Muscle layer of duodenum (tissue), 2 donors: ENCODE data around the gene NCAM1.

Experiments used
- H3K27ac ChIP-seq: one replicate; pipeline ENCODE4 v1.7.0; 2013; ENCODE audit warnings: mild to moderate bottlenecking, low read length
- H3K27me3 ChIP-seq: one replicate; pipeline ENCODE4 v1.7.0; 2013; ENCODE audit warnings: low read depth, mild to moderate bottlenecking, control low read depth, low read length
- H3K36me3 ChIP-seq, 2 donors: one replicate each; pipeline ENCODE4 v1.7.0; 2013; ENCODE audit warnings: low read length in 2 of 2, control low read depth in 1 of 2, mild to moderate bottlenecking in 1 of 2; ENCODE audit not compliant: insufficient read depth in 2 of 2, control insufficient read depth in 1 of 2
- H3K4me1 ChIP-seq, 2 donors: one replicate each; pipeline ENCODE4 v1.7.0; 2013; ENCODE audit warnings: low read length in 2 of 2, mild to moderate bottlenecking in 2 of 2, control low read depth in 1 of 2, moderate library complexity in 1 of 2; ENCODE audit not compliant: insufficient read depth in 2 of 2, control insufficient read depth in 1 of 2
- H3K4me3 ChIP-seq, 2 donors: one replicate each; pipeline ENCODE4 v1.7.0; 2013; ENCODE audit warnings: low read length in 2 of 2, low read depth in 1 of 2, mild to moderate bottlenecking in 1 of 2
- H3K9me3 ChIP-seq, 2 donors: one replicate each; pipeline ENCODE4 v1.7.0; 2013; ENCODE audit warnings: low read length in 2 of 2, control low read depth in 1 of 2, mild to moderate bottlenecking in 1 of 2; ENCODE audit not compliant: control insufficient read depth in 1 of 2
- donor health status: healthy.

Gene NCAM1

GRCh38 chr11:113160808-113161124, 199.5 kb downstream of the NCAM1 start:
- Histone ChIP-seq H3K4me3 (no peak overlapping the region), H3K27me3 (no peaks in the 10 kb centered on the region), H3K4me1 (peaks cover 0 to 20% of the 10 kb centered on the region in 2 donors), H3K9me3 (no peaks in the 10 kb centered on the region), H3K27ac (no peak overlapping the region), H3K36me3 (no peaks in the 10 kb centered on the region)

DNA sequence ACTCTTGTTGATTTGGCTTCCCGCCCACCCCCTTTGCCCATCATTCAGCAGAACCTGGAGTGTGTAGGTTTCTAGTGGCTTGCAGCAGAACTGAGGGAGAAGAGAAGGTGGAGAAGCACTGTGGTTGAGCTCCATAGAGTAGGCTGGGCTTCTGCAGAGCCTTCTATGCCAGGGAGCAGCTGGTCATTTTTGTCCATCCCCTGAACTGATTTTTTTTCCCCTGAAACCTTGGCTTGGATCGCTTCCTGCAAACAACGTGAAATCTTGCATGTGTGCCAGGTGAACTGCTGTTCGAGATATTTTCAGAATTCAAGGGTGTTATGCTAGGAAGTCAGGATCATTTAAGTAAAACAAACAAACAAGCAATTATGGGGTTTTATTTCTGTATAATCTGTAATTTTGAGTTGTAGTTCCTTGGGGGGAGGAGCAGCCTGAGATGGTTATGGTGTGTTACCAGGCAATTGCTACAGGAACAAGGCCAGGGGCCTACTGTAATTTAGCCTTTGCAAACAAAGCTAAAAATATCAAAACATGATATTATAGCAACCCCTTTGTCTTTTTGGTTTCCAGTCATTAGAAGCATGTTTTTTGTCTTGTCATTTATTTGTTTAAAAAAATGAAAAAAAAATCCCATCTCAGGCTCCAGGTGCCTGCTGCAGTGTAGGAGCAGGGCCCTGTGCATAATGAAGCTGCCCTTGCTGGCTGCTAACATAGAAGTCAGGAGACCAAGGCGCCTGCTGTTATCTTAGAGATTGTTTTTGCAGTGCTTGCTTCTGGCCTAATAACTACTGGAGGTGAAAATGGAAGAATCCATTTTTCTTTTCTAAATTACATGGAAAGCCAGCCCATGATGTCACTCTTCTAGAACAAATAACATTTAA, 200.7 kb downstream of the NCAM1 start:
- H3K36me3 ChIP-seq = no peaks in the 10 kb centered on the region
- H3K27me3 ChIP-seq = no peaks in the 10 kb centered on the region
- no peak overlapping the region for H3K27ac ChIP-seq
- no peak overlapping the region for H3K4me3 ChIP-seq
- peaks cover 0 to 20% of the 10 kb centered on the region in 2 donors for H3K4me1 ChIP-seq
- H3K9me3 ChIP-seq = no peaks in the 10 kb centered on the region

DNA sequence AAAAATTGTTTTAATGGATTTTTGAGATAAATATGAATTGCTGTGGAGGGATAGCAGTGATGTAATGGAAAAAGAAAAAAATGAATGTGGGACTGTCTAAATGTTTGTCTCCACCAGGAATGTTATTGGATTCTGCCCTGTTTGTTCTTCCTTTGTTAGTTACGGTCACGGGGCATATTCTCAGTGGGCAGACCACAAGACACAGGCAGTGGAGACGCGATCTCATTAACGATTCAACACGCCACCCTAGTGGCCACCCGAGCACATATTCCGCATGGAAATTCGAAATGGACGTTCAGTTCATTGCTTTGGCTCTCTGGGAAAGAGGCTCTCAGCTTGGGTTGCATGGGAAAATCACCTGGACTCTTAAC, 201.4 kb downstream of the NCAM1 start:
- no peaks in the 10 kb centered on the region for H3K36me3 ChIP-seq
- no peaks in the 10 kb centered on the region for H3K9me3 ChIP-seq
- H3K27ac ChIP-seq = no peak overlapping the region
- no peak overlapping the region for H3K4me3 ChIP-seq
- H3K4me1 ChIP-seq = peaks cover 0 to 20% of the 10 kb centered on the region in 2 donors
- no peaks in the 10 kb centered on the region for H3K27me3 ChIP-seq

DNA sequence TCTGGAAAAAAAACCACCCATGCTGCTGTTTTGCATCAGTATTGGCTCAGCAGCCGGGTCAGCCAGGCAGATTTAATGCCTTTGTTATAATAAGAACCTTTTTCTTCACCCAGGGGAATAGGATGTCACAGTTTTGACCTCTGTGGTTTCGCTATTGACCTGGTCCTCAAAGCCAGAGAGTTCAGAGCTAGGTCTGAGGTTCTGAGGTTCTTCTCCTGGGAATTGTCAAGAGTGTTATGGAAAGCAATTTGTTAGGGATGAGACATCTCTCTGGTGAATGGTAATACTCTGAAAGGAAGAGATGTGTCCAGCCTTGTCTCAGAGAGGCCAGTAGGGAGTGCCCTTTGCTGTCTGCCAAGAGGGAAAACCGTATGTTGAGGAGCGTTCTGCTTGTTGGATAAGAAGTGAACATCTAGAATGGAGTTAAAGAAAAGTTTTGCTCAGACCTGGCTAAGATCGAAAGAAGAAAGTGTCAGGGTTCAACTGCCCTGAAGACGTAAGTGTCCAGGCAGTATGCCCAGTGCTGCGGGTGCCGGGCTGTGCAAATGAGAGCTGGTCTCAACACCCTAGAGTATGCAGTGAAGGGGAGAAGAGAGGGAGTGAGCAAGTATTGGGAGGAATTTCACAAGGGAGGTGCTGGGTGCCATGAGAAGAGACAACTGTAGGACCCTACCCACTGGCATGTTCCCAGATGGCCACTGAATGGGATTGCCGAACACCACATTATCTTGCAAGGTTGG, 202.2 kb downstream of the NCAM1 start:
- Histone ChIP-seq H3K27ac (no peak overlapping the region), H3K9me3 (no peaks in the 10 kb centered on the region), H3K4me1 (peaks cover 0 to 20% of the 10 kb centered on the region in 2 donors), H3K4me3 (no peak overlapping the region), H3K27me3 (no peaks in the 10 kb centered on the region), H3K36me3 (no peaks in the 10 kb centered on the region)

DNA sequence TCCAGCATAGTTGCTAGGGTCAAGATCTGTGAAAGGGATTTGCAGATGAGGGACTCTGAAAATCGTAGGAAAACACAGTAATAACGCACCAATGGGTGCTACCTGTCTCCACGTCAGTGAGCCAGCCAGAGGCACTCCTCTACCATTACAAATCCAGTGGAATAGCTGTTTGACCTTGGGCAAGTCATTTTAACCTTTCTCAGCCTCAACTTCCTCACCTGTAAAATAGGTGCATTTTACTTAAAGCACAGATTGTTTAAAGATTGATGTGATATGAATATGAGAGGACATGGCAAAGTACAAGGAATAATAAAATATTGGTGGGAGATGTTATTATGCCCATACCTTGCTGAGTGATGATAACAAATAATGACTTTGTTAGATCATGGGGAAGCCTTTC, 205.1 kb downstream of the NCAM1 start:
- no peaks in the 10 kb centered on the region for H3K27me3 ChIP-seq
- H3K4me3 ChIP-seq = no peak overlapping the region
- peaks cover 0 to 20% of the 10 kb centered on the region in 2 donors for H3K4me1 ChIP-seq
- no peaks in the 10 kb centered on the region for H3K36me3 ChIP-seq
- H3K27ac ChIP-seq = no peak overlapping the region
- H3K9me3 ChIP-seq = no peaks in the 10 kb centered on the region

GRCh38 chr11:113167599-113167998, 206.4 kb downstream of the NCAM1 start:
- Histone ChIP-seq H3K36me3 (no peaks in the 10 kb centered on the region), H3K9me3 (no peaks in the 10 kb centered on the region), H3K4me3 (no peak overlapping the region), H3K4me1 (peaks cover 0 to 8% of the 10 kb centered on the region in 2 donors), H3K27ac (no peak overlapping the region), H3K27me3 (no peaks in the 10 kb centered on the region)

GRCh38 chr11:113168354-113169342, 207.4 kb downstream of the NCAM1 start:
- Histone ChIP-seq H3K27me3 (no peaks in the 10 kb centered on the region), H3K27ac (no peak overlapping the region), H3K4me1 (no peaks in the 10 kb centered on the region)

DNA sequence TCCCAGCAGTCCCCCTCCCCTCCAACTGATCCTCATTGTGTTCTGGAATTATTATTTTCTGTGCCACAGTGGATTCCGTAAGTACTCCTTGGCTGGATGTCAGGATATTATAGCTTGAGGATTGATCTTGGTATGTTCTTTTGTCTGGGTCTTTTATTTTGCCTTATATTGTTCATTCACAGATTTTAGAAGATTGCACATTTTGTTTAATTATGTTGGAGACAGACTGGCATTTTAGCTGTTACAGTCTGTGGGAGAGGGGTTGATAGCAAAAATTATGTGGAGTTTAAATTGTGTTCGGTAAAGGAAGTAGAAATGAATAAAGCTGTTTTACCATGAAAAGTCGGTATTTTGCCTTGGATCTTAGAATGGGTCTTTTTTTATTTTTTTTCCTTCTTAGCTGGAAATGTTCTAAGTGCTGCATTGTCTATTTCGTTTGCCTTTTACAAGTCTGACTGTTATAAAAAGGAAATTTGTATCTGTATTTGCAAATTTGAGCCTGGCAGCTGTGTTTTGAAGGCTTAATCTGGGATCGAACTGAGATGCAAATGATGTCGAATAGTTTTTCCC, 211.2 kb downstream of the NCAM1 start:
- Histone ChIP-seq H3K4me3 (no peak overlapping the region), H3K27ac (no peak overlapping the region), H3K4me1 (peaks cover 0 to 5% of the 10 kb centered on the region in 2 donors), H3K27me3 (no peaks in the 10 kb centered on the region), H3K36me3 (no peaks in the 10 kb centered on the region), H3K9me3 (no peaks in the 10 kb centered on the region)

More at GRCh38 chr11:113168354-113169342, 207.4 kb downstream of the NCAM1 start:
- no peaks in the 10 kb centered on the region for H3K9me3 ChIP-seq
- H3K36me3 ChIP-seq = no peaks in the 10 kb centered on the region
- no peak overlapping the region for H3K4me3 ChIP-seq

DNA sequence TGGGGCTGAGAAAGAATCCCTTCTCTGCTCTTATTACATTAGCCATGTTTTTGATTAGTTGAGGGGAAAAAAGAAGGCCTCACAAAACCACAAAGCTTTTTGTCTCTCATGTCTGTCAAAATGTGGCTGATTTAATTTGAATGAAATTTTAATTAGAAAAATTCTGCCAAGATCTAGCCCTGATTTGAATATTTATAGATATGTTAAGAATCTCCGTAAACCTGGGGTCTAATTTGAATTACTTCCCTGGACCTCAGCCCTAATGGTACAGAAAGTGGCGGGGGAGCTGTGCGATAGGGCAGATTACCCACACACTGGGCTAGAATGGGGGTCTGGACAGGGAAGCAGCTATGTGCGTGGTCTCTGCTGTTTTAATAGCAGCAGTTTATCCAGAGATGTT, 211.9 kb downstream of the NCAM1 start:
- Histone ChIP-seq H3K27ac (no peak overlapping the region), H3K4me1 (peaks cover 0 to 5% of the 10 kb centered on the region in 2 donors), H3K27me3 (no peaks in the 10 kb centered on the region), H3K36me3 (no peaks in the 10 kb centered on the region), H3K9me3 (no peaks in the 10 kb centered on the region), H3K4me3 (no peak overlapping the region)

DNA sequence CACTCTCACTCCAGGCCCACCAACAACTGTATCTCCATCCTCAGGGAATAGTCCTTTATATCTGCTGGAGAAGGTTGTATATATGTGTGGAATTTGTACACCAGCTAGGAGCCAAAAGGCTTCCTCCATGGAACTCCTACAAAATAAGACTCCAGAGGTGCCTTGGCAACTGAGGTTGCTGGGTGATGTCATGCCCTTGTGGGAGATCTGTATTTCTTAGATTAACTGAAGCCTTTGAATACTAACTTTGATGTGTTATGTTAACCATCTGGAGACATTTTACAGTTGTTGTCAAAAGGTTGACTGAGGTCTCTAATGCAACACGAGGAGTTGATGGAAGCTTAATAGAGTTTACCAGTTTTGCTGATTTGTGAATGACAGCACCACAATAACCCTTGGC, 213.7 kb downstream of the NCAM1 start:
- H3K4me1 ChIP-seq = peaks cover 0 to 5% of the 10 kb centered on the region in 2 donors
- no peaks in the 10 kb centered on the region for H3K27me3 ChIP-seq
- H3K27ac ChIP-seq = no peak overlapping the region
- no peak overlapping the region for H3K4me3 ChIP-seq
- no peaks in the 10 kb centered on the region for H3K36me3 ChIP-seq
- H3K9me3 ChIP-seq = no peaks in the 10 kb centered on the region
